ENCODE data around the gene TMEM51. TPM values are rescaled to one million over a fixed set of nuclear protein-coding genes. Genes with fewer than 3 reads are reported as not detected.

Gene TMEM51
- total and polyA plus RNA-seq, 2 of the 13 experiments (the other 11 are each of a cell fraction or from before 2014, with no cell fraction given): 12.2 to 22.3 TPM

DNA sequence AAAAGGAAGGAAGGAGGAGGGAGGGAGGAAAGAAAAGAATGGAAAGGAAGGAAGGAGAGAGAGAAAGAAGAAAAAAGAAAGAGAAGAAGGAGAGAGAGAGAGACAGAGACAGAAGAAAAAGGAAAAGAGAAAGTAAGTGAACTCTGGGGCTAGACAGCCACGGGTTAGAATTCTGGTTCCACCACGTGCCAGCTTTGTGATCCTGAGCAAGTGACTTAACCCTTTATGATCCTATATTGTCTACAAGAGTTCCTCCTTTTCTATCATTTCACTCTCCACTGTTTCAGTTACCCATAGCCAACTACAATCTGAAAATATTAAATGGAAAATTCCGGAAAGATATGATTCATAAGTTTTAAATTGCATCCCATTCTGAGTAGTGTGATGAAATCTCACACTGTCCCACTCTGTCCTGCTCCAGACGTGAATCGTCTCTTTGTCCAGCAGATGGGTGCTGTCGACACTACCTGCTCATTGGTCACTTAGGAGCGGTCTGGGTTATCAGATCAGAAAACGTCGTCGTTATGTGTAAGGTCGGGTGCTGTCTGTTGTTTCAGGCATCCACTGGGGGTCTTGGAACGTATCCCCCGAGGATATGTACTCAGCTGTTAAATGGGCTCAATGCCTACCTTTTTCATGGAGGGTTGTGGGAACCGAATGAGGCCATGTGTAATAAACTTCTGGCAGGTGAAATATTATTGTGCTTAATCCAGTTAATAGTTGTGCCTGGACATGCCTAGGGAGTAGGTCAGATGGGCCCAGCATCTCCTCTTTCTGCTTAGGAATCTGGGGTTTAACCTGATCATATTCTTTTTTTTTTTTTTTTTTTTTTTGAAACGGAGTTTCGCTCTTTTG, 19.1 kb downstream of the TMEM51 start (continued):
- TF ChIP-seq, protein P1, sequence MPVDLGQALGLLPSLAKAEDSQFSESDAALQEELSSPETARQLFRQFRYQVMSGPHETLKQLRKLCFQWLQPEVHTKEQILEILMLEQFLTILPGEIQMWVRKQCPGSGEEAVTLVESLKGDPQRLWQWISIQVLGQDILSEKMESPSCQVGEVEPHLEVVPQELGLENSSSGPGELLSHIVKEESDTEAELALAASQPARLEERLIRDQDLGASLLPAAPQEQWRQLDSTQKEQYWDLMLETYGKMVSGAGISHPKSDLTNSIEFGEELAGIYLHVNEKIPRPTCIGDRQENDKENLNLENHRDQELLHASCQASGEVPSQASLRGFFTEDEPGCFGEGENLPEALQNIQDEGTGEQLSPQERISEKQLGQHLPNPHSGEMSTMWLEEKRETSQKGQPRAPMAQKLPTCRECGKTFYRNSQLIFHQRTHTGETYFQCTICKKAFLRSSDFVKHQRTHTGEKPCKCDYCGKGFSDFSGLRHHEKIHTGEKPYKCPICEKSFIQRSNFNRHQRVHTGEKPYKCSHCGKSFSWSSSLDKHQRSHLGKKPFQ (CRISPR knock-in tag; IDR thresholded peaks at IDR 0.05; ENCODE audit: insufficient replicate concordance): no peak
- TF ChIP-seq ELF3 (CRISPR knock-in tag; IDR thresholded peaks at IDR 0.05) (0 out of 2 replicates have a peak, but pooled peaks have one; percentile 23), FOXA3 (CRISPR knock-in tag; IDR thresholded peaks at IDR 0.05) (no peak), ZNF709 (CRISPR knock-in tag; IDR thresholded peaks at IDR 0.05) (no peak), MTF1 (CRISPR knock-in tag; IDR thresholded peaks at IDR 0.05) (no peak), KDM6A (CRISPR knock-in tag; IDR thresholded peaks at IDR 0.05; ENCODE audit: low read depth) (no peak), ZKSCAN8 (CRISPR knock-in tag; IDR thresholded peaks at IDR 0.05; ENCODE audit: borderline replicate concordance) (no peak), MAFG (CRISPR knock-in tag; IDR thresholded peaks at IDR 0.05) (no peak), REXO4 (CRISPR knock-in tag; IDR thresholded peaks at IDR 0.05; ENCODE audit: borderline replicate concordance) (no peak), SIX1 (CRISPR knock-in tag; IDR thresholded peaks at IDR 0.05; ENCODE audit: borderline replicate concordance) (no peak), KDM5A (IDR thresholded peaks at IDR 0.05; ENCODE audit: borderline replicate concordance, low read length) (no peak), TEAD3 (CRISPR knock-in tag; optimal IDR thresholded peaks at IDR 0.05; ENCODE audit: borderline replicate concordance) (no peak), JARID2 (CRISPR knock-in tag; IDR thresholded peaks at IDR 0.05; ENCODE audit: insufficient replicate concordance) (no peak), ZSCAN20 (CRISPR knock-in tag; IDR thresholded peaks at IDR 0.05; ENCODE audit: borderline replicate concordance) (no peak), POLR2AphosphoS2 (IDR thresholded peaks at IDR 0.05; ENCODE audit: low read depth, low read length) (no peak), HMG20A (CRISPR knock-in tag; IDR thresholded peaks at IDR 0.05; ENCODE audit: borderline replicate concordance) (peak; percentile 4; the same call in 1 of the 2 replicates), GFI1 (CRISPR knock-in tag; IDR thresholded peaks at IDR 0.05; ENCODE audit: borderline replicate concordance) (no peak), ZSCAN31 (CRISPR knock-in tag; IDR thresholded peaks at IDR 0.05; ENCODE audit: low read depth) (no peak), SOX6 (IDR thresholded peaks at IDR 0.05) (no peak), SOX6 (CRISPR knock-in tag; IDR thresholded peaks at IDR 0.05) (peak; percentile 36), NONO (IDR thresholded peaks at IDR 0.05) (no peak), NONO (CRISPR knock-in tag; conservative IDR thresholded peaks at IDR 0.05) (0 out of 2 replicates have a peak, but pooled peaks have one; percentile 35), FOXP1 (IDR thresholded peaks at IDR 0.05) (no peak), FOXP1 (CRISPR knock-in tag; IDR thresholded peaks at IDR 0.05) (no peak)
- TF ChIP-seq, protein P2, sequence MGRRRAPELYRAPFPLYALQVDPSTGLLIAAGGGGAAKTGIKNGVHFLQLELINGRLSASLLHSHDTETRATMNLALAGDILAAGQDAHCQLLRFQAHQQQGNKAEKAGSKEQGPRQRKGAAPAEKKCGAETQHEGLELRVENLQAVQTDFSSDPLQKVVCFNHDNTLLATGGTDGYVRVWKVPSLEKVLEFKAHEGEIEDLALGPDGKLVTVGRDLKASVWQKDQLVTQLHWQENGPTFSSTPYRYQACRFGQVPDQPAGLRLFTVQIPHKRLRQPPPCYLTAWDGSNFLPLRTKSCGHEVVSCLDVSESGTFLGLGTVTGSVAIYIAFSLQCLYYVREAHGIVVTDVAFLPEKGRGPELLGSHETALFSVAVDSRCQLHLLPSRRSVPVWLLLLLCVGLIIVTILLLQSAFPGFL (CRISPR knock-in tag; IDR thresholded peaks at IDR 0.05): no peak
- TF ChIP-seq, protein P3, sequence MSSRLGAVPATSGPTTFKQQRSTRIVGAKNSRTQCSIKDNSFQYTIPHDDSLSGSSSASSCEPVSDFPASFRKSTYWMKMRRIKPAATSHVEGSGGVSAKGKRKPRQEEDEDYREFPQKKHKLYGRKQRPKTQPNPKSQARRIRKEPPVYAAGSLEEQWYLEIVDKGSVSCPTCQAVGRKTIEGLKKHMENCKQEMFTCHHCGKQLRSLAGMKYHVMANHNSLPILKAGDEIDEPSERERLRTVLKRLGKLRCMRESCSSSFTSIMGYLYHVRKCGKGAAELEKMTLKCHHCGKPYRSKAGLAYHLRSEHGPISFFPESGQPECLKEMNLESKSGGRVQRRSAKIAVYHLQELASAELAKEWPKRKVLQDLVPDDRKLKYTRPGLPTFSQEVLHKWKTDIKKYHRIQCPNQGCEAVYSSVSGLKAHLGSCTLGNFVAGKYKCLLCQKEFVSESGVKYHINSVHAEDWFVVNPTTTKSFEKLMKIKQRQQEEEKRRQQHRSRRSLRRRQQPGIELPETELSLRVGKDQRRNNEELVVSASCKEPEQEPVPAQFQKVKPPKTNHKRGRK (CRISPR knock-in tag; IDR thresholded peaks at IDR 0.05): peak; percentile 82; the same call in 1 of the 2 replicates
- TF ChIP-seq, protein P4, sequence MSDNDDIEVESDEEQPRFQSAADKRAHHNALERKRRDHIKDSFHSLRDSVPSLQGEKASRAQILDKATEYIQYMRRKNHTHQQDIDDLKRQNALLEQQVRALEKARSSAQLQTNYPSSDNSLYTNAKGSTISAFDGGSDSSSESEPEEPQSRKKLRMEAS (IDR thresholded peaks at IDR 0.05): peak; percentile 39; the same call in 1 of the 2 replicates
